H1 (cell line): ENCODE data around the gene SLC7A9. TPM values are rescaled to one million over a fixed set of nuclear protein-coding genes. Genes with fewer than 3 reads are reported as not detected.

Experiments
- ATF2 ChIP-seq: IDR thresholded peaks from 2 replicates; pipeline ENCODE4 v1.6.1; 2012; ENCODE audit warnings: low read length, inconsistent platforms
- CHD7 ChIP-seq: fragments of 300-600 bp; sonication (generic); IDR thresholded peaks from 2 replicates; pipeline ENCODE4 v1.7.1; 2012; ENCODE audit warnings: low read length, moderate library complexity, mild to moderate bottlenecking, inconsistent platforms; ENCODE audit not compliant: insufficient replicate concordance
- CREB1 ChIP-seq: IDR thresholded peaks from 2 replicates; pipeline ENCODE4 v1.6.1; 2012; ENCODE audit warnings: inconsistent platforms
- CTBP2 ChIP-seq: IDR thresholded peaks from 2 replicates; pipeline ENCODE4 v1.7.0; 2011; ENCODE audit warnings: borderline replicate concordance, mild to moderate bottlenecking, moderate library complexity, mixed read lengths, low read length; ENCODE audit not compliant: insufficient read depth, insufficient read length
- KDM4A ChIP-seq: IDR thresholded peaks from one replicate; pipeline ENCODE4 v1.7.1; 2012; ENCODE audit warnings: low read depth, mild to moderate bottlenecking, moderate library complexity, low read length, inconsistent platforms; ENCODE audit not compliant: severe bottlenecking
- polyA plus RNA-seq, 7 experiments: library from polyadenylated mRNA; depleted of rRNA in 3 of 7; stranded (reverse) in 5 of 7; unstranded in 2 of 7; fragments of >200 nt in 5 of 7; fragments of 200-250 nt in 2 of 7; gene quantifications; 1 replicate in 5 of 7; 2 replicates in 1 of 7; 4 replicates in 1 of 7; pipeline versions ENCODE4 v1.2.1 to v1.2.3, GENCODE V29; 2011 to 2013; ENCODE audit warnings: missing spikeins in 2 of 7, mixed read lengths in 2 of 7
- total RNA-seq: library from RNA; stranded (reverse); fragmentation: NEBNext Ultra II Directional; extraction: Animal tissue kit (Norgen Biotek cat#: 25700); gene quantifications from 2 replicates; pipeline ENCODE4 v1.2.1, GENCODE V29; 2021

SLC7A9 gene
- total and polyA plus RNA-seq, 2 of the 8 experiments (the other 6 are each of a cell fraction or from before 2014, with no cell fraction given): 0.15 TPM; not detected in 1

DNA sequence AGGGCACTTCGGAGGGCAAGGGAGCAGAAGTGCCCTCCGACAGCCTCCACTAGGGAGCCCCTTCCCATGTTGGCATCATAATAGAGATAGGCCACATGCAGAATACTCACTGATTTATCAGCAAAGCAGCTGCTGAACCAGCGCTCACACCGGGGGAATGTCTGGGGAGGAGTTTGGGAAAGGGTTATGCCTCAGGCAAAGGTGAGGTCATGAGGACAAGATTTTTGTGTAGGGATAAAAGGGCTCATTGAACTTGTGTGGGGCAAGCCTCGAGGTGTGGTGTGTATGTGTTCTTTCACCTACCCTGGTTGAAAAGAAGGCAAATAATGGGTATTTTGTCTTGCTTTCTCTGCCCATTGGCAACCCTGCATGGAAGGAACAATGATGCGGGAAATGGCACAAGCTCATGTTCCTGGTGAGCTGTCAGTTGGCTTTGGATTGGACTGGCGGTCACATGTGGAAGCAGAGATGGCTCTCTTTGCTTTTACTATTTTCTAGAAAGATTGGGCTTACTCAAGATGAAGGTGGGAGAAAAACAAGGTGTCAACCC lies 39.1 kb upstream of the SLC7A9 start (continued):
- TF ChIP-seq KDM4A (no peak), CHD7 (no peak), CREB1 (no peak), ATF2 (no peak), CTBP2 (no peak)
